PC-9 (cell line): ENCODE results near the gene SGTA.

Experiments used
- CTCF ChIP-seq: fragments of 200-600 bp; sonication (generic); conservative IDR thresholded peaks from 2 replicates; pipeline ENCODE4 v1.6.1; 2017; ENCODE audit warnings: mixed run types, antibody characterized with exemption, mild to moderate bottlenecking, moderate library complexity
- EZH2 ChIP-seq: fragments of 200-600 bp; sonication (generic); IDR thresholded peaks from 2 replicates; pipeline ENCODE4 v1.8.0; 2017; ENCODE audit warnings: antibody characterized with exemption, low read depth

GRCh38 chr19:2805261-2805900 is 22.3 kb upstream of the SGTA start:
- TF ChIP-seq CTCF (no peak), EZH2 (no peak)
